ENCODE measurements around the gene KPNA6.

GRCh38 chr1:32077451-32077850 lies 30.4 kb upstream of the KPNA6 start:
- no peak for TF ChIP-seq CTCF (conservative IDR thresholded peaks at IDR 0.05; ENCODE audit: low read depth, low read length)
- TF ChIP-seq POLR2A (IDR thresholded peaks at IDR 0.05; ENCODE audit: low read depth, low read length), result no peak
- no peak for TF ChIP-seq MXI1 (IDR thresholded peaks at IDR 0.05; ENCODE audit: borderline replicate concordance, low read depth, low read length)
- no peak for TF ChIP-seq RFX5 (IDR thresholded peaks at IDR 0.05; ENCODE audit: low read depth, low read length)
- TF ChIP-seq CHD1 (IDR thresholded peaks at IDR 0.05; ENCODE audit: low read depth, low read length), result no peak
- TF ChIP-seq NFE2L2 (IDR thresholded peaks at IDR 0.05; ENCODE audit: low read depth, low read length), result no peak
- TF ChIP-seq RCOR1 (IDR thresholded peaks at IDR 0.05; ENCODE audit: insufficient replicate concordance, low read length), result no peak
- no peak for TF ChIP-seq SMC3 (IDR thresholded peaks at IDR 0.05; ENCODE audit: low read depth, low read length)
- TF ChIP-seq MAFK (IDR thresholded peaks at IDR 0.05; ENCODE audit: low read depth, low read length), result no peak
- no peak for TF ChIP-seq CEBPB (IDR thresholded peaks at IDR 0.05; ENCODE audit: low read depth, low read length)

All from IMR-90 (cell line).